Omental fat pad (tissue), 4 donors: Measurements from ENCODE around the gene PAM16. TPM values are rescaled to one million over a fixed set of nuclear protein-coding genes. Genes with fewer than 3 reads are reported as not detected.

Experiments
- ATAC-seq: fragments of 150-250 bp; one replicate; pipeline ENCODE4 v1.9.1; 2016; ENCODE audit warnings: mild to moderate bottlenecking, moderate library complexity; ENCODE audit not compliant: low FRiP score
- DNase-seq: peaks from one replicate; pipeline ENCODE4 v3.0.0-alpha.2; 2019; ENCODE audit warnings: low spot score
- total RNA-seq, 4 donors: library from RNA; depleted of rRNA; stranded (reverse); fragments of >200 nt; gene quantifications; one replicate each; pipeline ENCODE4 v1.1.0, GENCODE V29; 2016
- TF ChIP-seq, protein P1 (sequence below), 3 donors: fragments of 450-650 bp; IDR thresholded peaks; one replicate each; pipeline ENCODE4 v1.5.1; 2016 to 2017; ENCODE audit warnings: antibody characterized with exemption in 3 of 3, mild to moderate bottlenecking in 3 of 3, moderate library complexity in 2 of 3

The PAM16 gene
- total RNA-seq, 4 donors from 2014 or later: 32.7 to 53.9 (median 41.8) TPM

DNA sequence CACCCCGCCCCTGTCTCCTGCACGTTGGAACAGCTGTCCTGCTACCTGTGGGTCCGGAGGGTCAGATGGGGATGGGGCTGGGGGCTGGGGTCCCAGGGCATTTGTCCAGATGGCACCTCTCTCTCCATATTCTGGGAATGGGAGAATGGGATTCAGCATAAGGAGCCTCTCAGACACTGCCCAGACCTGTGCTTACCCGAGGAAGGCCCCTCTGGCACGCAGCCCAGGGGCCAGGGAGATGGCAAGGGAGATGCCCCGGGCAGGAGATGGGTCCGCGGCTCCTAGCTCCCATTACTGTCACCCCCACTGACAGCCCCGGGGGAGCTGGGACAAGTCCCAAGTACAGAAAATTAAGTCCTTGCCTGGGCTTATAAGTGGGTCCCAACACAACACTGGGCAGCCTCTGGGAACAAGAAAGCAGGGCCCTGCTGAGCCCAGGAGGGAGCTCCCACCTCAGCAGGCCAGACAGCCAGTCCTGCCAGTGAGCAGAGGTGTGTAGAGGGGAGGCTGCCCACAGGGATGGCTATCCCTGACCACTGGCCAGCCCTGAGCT is 22.3 kb upstream of the PAM16 start:
- DNase-seq: no peak
- TF ChIP-seq, protein P1, sequence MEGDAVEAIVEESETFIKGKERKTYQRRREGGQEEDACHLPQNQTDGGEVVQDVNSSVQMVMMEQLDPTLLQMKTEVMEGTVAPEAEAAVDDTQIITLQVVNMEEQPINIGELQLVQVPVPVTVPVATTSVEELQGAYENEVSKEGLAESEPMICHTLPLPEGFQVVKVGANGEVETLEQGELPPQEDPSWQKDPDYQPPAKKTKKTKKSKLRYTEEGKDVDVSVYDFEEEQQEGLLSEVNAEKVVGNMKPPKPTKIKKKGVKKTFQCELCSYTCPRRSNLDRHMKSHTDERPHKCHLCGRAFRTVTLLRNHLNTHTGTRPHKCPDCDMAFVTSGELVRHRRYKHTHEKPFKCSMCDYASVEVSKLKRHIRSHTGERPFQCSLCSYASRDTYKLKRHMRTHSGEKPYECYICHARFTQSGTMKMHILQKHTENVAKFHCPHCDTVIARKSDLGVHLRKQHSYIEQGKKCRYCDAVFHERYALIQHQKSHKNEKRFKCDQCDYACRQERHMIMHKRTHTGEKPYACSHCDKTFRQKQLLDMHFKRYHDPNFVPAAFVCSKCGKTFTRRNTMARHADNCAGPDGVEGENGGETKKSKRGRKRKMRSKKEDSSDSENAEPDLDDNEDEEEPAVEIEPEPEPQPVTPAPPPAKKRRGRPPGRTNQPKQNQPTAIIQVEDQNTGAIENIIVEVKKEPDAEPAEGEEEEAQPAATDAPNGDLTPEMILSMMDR (IDR thresholded peaks at IDR 0.05): no peak
- no peak for ATAC-seq

DNA sequence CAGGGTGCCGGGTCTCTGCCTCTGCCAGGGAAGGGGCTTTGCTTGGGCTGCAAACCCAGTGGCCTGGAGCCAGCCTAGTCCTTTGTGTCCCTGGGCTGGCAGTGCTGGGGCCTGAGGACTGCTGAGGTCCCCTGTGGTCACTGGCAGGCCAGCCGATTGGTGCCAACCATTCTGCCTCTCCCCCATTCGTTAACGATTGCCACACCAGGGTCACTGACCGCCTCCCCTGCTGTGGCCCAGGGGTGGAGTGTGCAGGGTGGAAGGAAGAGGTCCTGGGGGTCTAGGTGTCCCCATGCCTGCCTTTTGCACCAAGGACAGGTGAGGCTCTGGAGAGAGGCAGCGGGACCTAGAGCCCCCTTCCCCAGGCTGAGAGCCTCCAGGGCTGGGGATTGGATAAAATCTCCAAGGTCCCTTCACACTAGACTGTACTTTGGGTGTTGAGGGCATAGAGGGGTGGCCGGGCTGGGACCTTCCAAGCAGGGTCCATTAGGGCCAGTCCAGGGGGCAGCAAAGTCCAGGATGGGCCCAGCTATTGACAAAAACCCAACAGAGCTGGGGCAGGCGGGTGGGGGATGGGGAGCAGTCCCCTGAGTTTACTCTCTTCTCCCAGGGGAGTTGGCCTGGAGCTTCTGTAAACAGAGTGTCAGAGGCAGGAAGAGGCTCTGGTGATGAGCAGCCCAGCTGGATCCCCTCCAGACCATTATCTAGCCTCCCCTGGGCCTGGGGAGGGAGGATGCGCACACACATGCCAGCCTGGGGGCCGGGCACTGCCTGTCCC is 21.6 kb upstream of the PAM16 start:
- DNase-seq (no peak), ATAC-seq (no peak)
- TF ChIP-seq, protein P1 (IDR thresholded peaks at IDR 0.05): no peak

DNA sequence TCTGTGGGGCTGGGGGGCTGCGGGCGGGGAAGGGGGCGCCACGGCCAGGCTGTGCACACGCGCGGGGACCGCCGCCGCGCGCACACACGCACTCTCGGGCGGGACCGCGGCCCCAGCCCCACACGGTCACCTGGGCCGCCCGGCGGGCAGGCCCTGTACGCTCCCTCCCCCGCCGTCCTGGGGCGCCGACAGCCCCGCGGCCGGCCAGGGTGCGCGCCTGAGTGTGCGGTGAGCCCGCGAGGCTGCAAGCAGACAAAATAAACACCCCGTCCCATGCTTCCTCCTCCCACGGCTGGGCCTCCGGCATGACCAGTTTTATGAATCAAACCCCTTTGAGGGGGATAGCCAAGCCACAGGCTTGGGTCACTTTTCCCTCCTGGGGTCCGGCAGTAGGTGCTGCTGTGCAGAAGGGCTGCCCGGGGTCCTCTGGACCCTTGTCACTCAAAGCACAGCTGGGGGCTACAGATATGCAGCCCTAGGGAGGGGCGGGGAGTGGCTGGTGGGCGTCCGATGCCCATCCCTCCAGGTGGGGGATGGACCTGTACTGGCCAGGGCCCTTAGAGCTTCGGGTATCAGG is 21.0 kb upstream of the PAM16 start:
- ATAC-seq (no peak), DNase-seq (no peak)
- TF ChIP-seq, protein P1 (IDR thresholded peaks at IDR 0.05): no peak

DNA sequence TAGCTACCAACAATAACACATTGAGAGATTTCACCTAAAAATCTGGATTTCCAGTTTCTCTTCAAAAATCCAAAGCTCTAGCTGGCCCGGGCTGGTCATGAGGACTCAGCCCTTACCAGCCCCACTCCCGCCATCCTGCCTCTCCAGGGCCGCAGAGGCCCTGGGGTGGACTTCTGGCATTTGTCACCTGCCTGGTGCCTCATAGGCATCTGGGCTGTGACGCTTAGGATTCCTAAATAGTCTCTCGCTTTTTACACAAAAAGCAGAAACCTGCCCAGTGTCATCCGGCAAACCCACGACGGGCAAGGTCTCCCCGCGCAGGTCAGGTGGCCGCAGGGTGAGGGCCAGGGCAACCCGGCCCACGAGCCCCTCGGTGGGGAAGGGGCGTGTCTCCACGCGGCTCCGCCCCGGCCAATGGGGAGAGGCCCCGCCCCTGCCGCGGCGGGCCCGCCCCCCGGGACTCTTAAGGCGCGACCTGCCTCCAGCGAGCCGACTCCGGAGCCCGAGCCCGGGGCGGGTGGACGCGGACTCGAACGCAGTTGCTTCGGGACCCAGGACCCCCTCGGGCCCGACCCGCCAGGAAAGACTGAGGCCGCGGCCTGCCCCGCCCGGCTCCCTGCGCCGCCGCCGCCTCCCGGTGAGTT is 20.4 kb upstream of the PAM16 start, which contains the start of gene VASN:
TSS of gene VASN (plus strand) at position 492 of the 644 bp plus-strand sequence. CDS start 9,030 bp downstream, outside the sequence.
- DNase-seq (peak; percentile 76), ATAC-seq (peak; percentile 50)
- TF ChIP-seq, protein P1 (IDR thresholded peaks at IDR 0.05): no peak

DNA sequence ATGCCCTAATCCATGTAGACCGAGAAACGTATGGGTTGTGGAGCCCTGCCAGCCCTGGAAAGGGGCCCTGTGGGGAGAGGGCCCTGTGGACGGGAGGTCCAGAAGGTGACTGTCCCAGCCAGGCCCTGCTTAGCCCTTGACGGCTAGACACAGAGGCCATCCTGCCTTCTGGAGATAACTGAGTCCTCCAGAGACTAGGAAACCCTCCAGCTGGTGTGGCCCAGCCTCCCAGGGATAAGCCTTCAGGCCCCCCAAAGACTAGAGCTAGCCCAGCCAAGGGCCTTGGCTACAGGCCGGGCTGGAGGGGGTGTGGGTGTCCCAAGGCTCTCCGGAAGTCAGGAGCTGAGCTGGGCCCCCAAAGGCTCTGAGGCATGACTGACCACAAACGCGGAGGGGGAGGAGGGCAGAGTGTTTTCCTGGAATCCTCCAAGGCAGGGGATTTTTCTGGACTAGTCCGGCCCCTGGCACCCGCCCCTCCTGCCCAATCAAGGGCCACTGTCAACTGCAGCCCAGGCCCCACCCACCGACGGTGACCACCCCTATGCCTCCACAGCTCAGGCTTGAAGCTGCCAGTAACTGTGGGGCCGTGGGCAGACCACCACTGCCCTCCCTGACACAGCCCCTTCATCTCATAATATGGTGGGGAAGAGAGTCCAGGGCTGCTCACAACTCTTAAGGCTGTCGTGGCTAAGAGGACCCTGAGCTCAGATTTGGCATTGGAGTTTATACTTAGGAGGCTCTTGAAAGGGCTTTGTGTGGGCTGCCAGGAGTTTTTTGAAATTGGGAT is 19.6 kb upstream of the PAM16 start:
- TF ChIP-seq, protein P1 (IDR thresholded peaks at IDR 0.05): no peak
- peak; percentile 46 for DNase-seq

DNA sequence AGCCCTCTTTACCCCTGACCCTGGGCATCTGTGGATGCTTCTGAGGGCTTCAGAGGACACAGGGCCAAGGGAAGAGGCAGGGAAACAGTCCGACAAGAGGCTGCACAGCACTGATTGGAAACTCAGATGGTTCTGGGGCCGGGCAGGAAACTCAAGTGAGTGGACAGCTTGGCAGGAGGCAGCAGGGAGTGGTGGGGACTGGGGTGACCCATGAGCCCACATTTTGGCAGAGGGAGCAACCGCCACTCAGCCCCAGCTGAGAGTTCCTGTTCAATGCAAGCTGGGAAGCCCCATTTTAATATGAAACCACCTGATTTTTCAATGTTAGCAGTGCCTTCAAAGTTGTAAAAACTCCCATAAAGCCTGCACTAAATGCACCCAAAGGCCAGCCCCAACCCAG is 19.0 kb upstream of the PAM16 start:
- DNase-seq (no peak), ATAC-seq (no peak)
- TF ChIP-seq, protein P1 (IDR thresholded peaks at IDR 0.05): no peak

More for the DNA sequence above, 19.6 kb upstream of the PAM16 start:
- peak; percentile 35 for ATAC-seq
